ENCODE measurements around the gene DAB2IP. TPM values are rescaled to one million over a fixed set of nuclear protein-coding genes. Genes with fewer than 3 reads are reported as not detected.

Gene DAB2IP
- total and polyA plus RNA-seq, 5 donors from 2014 or later, result not detected

DNA sequence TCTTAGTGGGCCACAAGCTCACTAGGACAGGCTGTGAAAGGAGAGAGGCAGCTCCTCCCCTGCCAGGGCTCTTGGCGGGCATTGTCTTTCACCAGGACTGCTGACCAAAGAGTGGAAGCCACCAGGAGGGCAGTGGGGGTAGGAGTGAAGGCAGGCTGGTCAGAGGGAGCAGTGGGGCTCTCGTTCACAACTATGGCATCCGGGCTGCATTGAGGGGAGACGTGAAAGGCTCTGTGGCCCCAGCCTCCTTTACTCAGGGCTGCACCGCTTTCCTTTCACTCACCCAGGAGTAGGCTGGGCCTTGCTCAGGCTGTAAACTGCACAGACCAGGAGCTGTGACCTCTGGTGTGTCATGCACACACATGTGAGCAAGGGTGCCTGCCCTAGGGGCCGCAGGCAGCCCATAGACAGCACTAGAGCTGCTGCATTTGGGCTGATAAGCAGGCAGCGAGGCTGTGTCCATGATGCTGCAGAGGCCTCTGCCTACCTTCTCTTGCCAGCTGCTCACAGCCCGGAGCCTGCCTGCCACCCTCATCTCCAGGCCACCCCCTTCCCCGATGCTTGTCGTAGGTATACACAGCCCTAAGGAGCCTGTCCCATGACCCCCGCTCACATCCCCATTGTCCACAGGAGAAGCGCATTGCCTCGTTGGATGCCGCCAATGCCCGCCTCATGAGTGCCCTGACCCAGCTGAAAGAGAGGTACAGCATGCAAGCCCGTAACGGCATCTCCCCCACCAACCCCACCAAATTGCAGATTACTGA, 130.4 kb downstream of the DAB2IP start:
- H3K4me1 ChIP-seq (ENCODE audit: control insufficient read depth, insufficient read depth, low read length, poor library complexity, severe bottlenecking), result peaks cover 12% of the 10 kb centered on the region
- DNase-seq, result no peak
- H3K27ac ChIP-seq (ENCODE audit: insufficient read depth, low read length, poor library complexity, severe bottlenecking), result no peak overlapping the region
- H3K9me3 Mint-ChIP-seq, result peaks cover 0 to 3% (median 0%) of the 10 kb centered on the region in 7 donors
- H3K4me3 Mint-ChIP-seq, result no peak overlapping the region
- peak overlapping the region in 1 of 3 donors; percentile 60 for H3K27ac Mint-ChIP-seq
- H3K27me3 ChIP-seq (ENCODE audit: control insufficient read depth, insufficient read depth, low read length), result no peaks in the 10 kb centered on the region
- H3K4me1 Mint-ChIP-seq, result peaks cover 0 to 20% (median 2%) of the 10 kb centered on the region in 4 donors
- H3K36me3 Mint-ChIP-seq, result no peaks in the 10 kb centered on the region
- H3K36me3 ChIP-seq (ENCODE audit: control insufficient read depth, insufficient read depth, low read length), result no peaks in the 10 kb centered on the region
- no peak overlapping the region for H3K4me3 ChIP-seq (ENCODE audit: low read depth, low read length)
- no peak for ATAC-seq (ENCODE audit: low read depth in 2 of 2)
- H3K9me3 ChIP-seq (ENCODE audit: control insufficient read depth in 2 of 2, low read length in 2 of 2), result no peaks in the 10 kb centered on the region
- peaks cover 16% of the 10 kb centered on the region for H3K27me3 Mint-ChIP-seq

GRCh38 chr9:121782514-121783110, 131.2 kb downstream of the DAB2IP start:
- no peak overlapping the region for H3K27ac ChIP-seq (ENCODE audit: insufficient read depth, low read length, poor library complexity, severe bottlenecking)
- no peak for DNase-seq
- H3K36me3 Mint-ChIP-seq, result no peaks in the 10 kb centered on the region
- H3K36me3 ChIP-seq (ENCODE audit: control insufficient read depth, insufficient read depth, low read length), result no peaks in the 10 kb centered on the region
- no peaks in the 10 kb centered on the region for H3K9me3 ChIP-seq (ENCODE audit: control insufficient read depth in 2 of 2, low read length in 2 of 2)
- peaks cover 0 to 20% (median 2%) of the 10 kb centered on the region in 4 donors for H3K4me1 Mint-ChIP-seq
- no peaks in the 10 kb centered on the region for H3K27me3 ChIP-seq (ENCODE audit: control insufficient read depth, insufficient read depth, low read length)
- no peak for ATAC-seq (ENCODE audit: low read depth in 2 of 2)
- peaks cover 12% of the 10 kb centered on the region for H3K4me1 ChIP-seq (ENCODE audit: control insufficient read depth, insufficient read depth, low read length, poor library complexity, severe bottlenecking)
- H3K9me3 Mint-ChIP-seq, result peaks cover 0 to 3% (median 0%) of the 10 kb centered on the region in 7 donors
- peaks cover 20% of the 10 kb centered on the region for H3K27me3 Mint-ChIP-seq
- no peak overlapping the region for H3K4me3 Mint-ChIP-seq
- H3K4me3 ChIP-seq (ENCODE audit: low read depth, low read length), result no peak overlapping the region
- H3K27ac Mint-ChIP-seq, result peak overlapping the region in 1 of 3 donors; percentile 60

DNA sequence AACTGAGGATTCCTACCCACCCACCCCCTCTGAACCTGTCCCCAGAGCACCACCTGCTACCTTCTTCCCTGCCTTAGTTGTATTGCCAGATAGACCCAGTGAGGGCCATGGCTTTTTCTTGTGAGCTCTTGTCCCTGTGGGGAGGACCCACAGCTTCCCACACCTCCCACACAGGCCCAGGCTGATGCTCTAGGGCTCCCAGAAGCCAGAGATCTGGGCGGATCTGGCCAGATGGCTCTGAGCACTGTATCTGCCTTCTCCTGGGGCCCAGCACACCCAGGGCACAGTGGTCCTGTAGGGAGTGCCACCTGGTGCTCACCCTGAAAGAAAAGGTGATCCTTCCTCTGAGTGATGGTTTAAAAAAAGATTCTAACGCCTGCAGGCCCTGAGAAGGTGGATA, 131.7 kb downstream of the DAB2IP start:
- H3K27me3 Mint-ChIP-seq, result peaks cover 20% of the 10 kb centered on the region
- no peaks in the 10 kb centered on the region for H3K27me3 ChIP-seq (ENCODE audit: control insufficient read depth, insufficient read depth, low read length)
- H3K27ac ChIP-seq (ENCODE audit: insufficient read depth, low read length, poor library complexity, severe bottlenecking), result no peak overlapping the region
- H3K4me3 ChIP-seq (ENCODE audit: low read depth, low read length), result no peak overlapping the region
- no peaks in the 10 kb centered on the region for H3K36me3 ChIP-seq (ENCODE audit: control insufficient read depth, insufficient read depth, low read length)
- H3K4me3 Mint-ChIP-seq, result no peak overlapping the region
- peak overlapping the region in 1 of 3 donors; percentile 71 for H3K27ac Mint-ChIP-seq
- peaks cover 12% of the 10 kb centered on the region for H3K4me1 ChIP-seq (ENCODE audit: control insufficient read depth, insufficient read depth, low read length, poor library complexity, severe bottlenecking)
- H3K4me1 Mint-ChIP-seq, result peaks cover 0 to 20% (median 2%) of the 10 kb centered on the region in 4 donors
- H3K9me3 Mint-ChIP-seq, result peaks cover 0 to 3% (median 0%) of the 10 kb centered on the region in 7 donors
- no peaks in the 10 kb centered on the region for H3K9me3 ChIP-seq (ENCODE audit: control insufficient read depth in 2 of 2, low read length in 2 of 2)
- DNase-seq (no peak), ATAC-seq (ENCODE audit: low read depth in 2 of 2) (no peak)
- H3K36me3 Mint-ChIP-seq, result no peaks in the 10 kb centered on the region

DNA sequence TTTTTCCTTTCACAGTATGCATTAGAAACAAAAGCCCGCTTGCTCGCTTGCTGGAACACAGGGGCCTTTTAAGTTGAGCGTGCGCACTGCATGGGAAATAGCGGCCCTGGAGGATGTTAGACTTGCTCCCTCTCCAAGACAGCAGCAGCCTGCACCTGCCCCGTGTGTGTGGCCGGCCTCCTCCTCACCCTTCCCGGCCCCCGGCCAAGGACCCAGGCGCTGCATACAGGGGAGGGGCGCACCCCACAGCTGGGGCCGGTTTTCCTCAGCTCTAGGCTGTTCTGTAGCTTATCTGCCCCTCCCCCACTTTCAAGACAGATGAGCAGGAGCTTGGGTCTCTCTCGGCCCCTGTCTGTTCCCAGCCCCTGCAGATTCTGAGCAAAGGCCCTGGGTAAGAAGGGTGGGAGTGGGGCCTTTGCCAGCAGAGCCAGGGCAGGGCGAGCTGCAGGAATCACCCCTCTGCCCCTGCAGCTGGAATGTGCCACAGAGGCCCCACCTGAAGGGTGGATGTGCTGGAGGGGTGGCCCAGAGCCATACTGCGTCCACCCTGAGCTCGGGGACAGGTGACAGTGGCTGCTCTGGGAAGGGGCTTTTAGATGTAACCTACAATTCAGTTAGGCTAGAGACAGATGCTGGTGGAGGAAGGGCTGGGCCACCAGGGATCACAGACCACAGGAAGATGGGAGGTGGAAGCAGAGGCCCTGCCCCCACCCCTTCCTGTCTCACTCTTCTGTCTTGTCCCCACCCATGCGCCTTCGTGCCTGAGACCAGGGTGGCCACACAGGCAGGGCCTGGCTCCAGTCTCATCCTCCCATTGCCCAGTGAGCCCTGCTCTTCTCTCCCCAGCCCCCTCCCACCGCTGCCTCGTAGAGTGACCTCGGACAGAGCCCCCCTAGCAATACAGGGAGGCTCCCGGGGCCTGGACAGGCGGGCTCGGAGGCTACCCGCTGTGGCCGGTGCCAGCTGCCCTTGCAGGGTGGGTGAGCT, 132.4 kb downstream of the DAB2IP start:
- H3K27ac Mint-ChIP-seq, result peak overlapping the region in 1 of 3 donors; percentile 11
- Histone ChIP-seq H3K27me3 (ENCODE audit: control insufficient read depth, insufficient read depth, low read length) (no peaks in the 10 kb centered on the region), H3K36me3 (ENCODE audit: control insufficient read depth, insufficient read depth, low read length) (no peaks in the 10 kb centered on the region), H3K9me3 (ENCODE audit: control insufficient read depth in 2 of 2, low read length in 2 of 2) (no peaks in the 10 kb centered on the region), H3K4me1 (ENCODE audit: control insufficient read depth, insufficient read depth, low read length, poor library complexity, severe bottlenecking) (peaks cover 12% of the 10 kb centered on the region), H3K4me3 (ENCODE audit: low read depth, low read length) (no peak overlapping the region), H3K27ac (ENCODE audit: insufficient read depth, low read length, poor library complexity, severe bottlenecking) (no peak overlapping the region)
- no peak for ATAC-seq (ENCODE audit: low read depth in 2 of 2)
- H3K4me1 Mint-ChIP-seq, result peaks cover 0 to 20% (median 2%) of the 10 kb centered on the region in 4 donors
- no peaks in the 10 kb centered on the region for H3K36me3 Mint-ChIP-seq
- peak in 1 of 3 donors; percentile 82 for DNase-seq
- H3K27me3 Mint-ChIP-seq, result peaks cover 15% of the 10 kb centered on the region
- H3K9me3 Mint-ChIP-seq, result peaks cover 0 to 3% (median 0%) of the 10 kb centered on the region in 7 donors
- no peak overlapping the region for H3K4me3 Mint-ChIP-seq

- Histone ChIP-seq H3K4me3 (ENCODE audit: low read depth, low read length) (no peak overlapping the region), H3K27me3 (ENCODE audit: control insufficient read depth, insufficient read depth, low read length) (no peaks in the 10 kb centered on the region), H3K9me3 (ENCODE audit: control insufficient read depth in 2 of 2, low read length in 2 of 2) (no peaks in the 10 kb centered on the region), H3K36me3 (ENCODE audit: control insufficient read depth, insufficient read depth, low read length) (no peaks in the 10 kb centered on the region), H3K4me1 (ENCODE audit: control insufficient read depth, insufficient read depth, low read length, poor library complexity, severe bottlenecking) (peaks cover 12% of the 10 kb centered on the region), H3K27ac (ENCODE audit: insufficient read depth, low read length, poor library complexity, severe bottlenecking) (no peak overlapping the region)
- Mint-ChIP-seq H3K36me3 (no peaks in the 10 kb centered on the region), H3K27me3 (peaks cover 8% of the 10 kb centered on the region), H3K9me3 (peaks cover 0 to 4% (median 0%) of the 10 kb centered on the region in 7 donors), H3K4me3 (no peak overlapping the region), H3K27ac (no peak overlapping the region), H3K4me1 (peaks cover 0 to 20% (median 2%) of the 10 kb centered on the region in 4 donors)
- peak in 1 of 3 donors; percentile 8 for DNase-seq
- ATAC-seq (ENCODE audit: low read depth in 2 of 2), result no peak
These were observed 133.4 kb downstream of the DAB2IP start for GRCh38 chr9:121784731-121785411.

GRCh38 chr9:121785673-121786542, 134.5 kb downstream of the DAB2IP start:
- Histone ChIP-seq H3K4me3 (ENCODE audit: low read depth, low read length) (no peak overlapping the region), H3K9me3 (ENCODE audit: control insufficient read depth in 2 of 2, low read length in 2 of 2) (no peaks in the 10 kb centered on the region), H3K27me3 (ENCODE audit: control insufficient read depth, insufficient read depth, low read length) (no peaks in the 10 kb centered on the region), H3K4me1 (ENCODE audit: control insufficient read depth, insufficient read depth, low read length, poor library complexity, severe bottlenecking) (peaks cover 12% of the 10 kb centered on the region), H3K27ac (ENCODE audit: insufficient read depth, low read length, poor library complexity, severe bottlenecking) (no peak overlapping the region), H3K36me3 (ENCODE audit: control insufficient read depth, insufficient read depth, low read length) (no peaks in the 10 kb centered on the region)
- Mint-ChIP-seq H3K4me3 (no peak overlapping the region), H3K27me3 (peaks cover 8% of the 10 kb centered on the region), H3K27ac (no peak overlapping the region), H3K9me3 (peaks cover 0 to 2% (median 0%) of the 10 kb centered on the region in 7 donors), H3K4me1 (peaks cover 0 to 20% (median 2%) of the 10 kb centered on the region in 4 donors), H3K36me3 (no peaks in the 10 kb centered on the region)
- ATAC-seq (ENCODE audit: low read depth in 2 of 2), result no peak
- no peak for DNase-seq

Measured in CD4-positive, CD25-positive, alpha-beta regulatory T cell (primary cell).